ENCODE results near the gene FAM9A. TPM values are rescaled to one million over a fixed set of nuclear protein-coding genes. Genes with fewer than 3 reads are reported as not detected.

FAM9A gene
- total and polyA plus RNA-seq, 2 donors (not counting 1 experiment from before 2014, with no cell fraction given): not detected

DNA sequence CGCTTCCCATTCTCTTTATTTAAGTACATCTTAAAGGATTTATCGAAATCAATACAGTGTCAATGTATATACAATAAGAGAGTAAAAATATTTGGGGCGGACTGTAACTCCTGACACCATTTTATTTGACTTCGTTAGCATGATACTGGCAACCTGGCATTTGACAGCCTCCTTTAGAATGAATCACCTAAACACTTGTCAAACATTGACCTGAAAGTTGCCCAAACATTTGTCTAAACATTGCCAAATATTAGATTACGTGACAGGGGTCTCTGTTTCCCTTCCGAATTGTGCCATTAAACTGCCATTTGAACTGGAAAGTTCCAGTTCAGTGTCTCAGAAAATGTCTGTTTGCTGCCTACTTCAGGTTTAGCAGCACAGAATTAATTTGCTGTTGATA is 20.8 kb upstream of the FAM9A start:
- no peaks in the 10 kb centered on the region for H3K27me3 ChIP-seq (ENCODE audit: control insufficient read depth, insufficient read depth, low read length)
- TF ChIP-seq EZH2 (IDR thresholded peaks at IDR 0.05; ENCODE audit: low read length, missing control alignments) (no peak), CTCF (conservative IDR thresholded peaks at IDR 0.05 in 1 of 2, IDR thresholded peaks at IDR 0.05 in 1 of 2; ENCODE audit: low read depth in 1 of 2, low read length in 2 of 2) (no peak)
- no peak overlapping the region for H3K4me2 ChIP-seq (ENCODE audit: extremely low read depth, insufficient read depth, low read length)
- DNase-seq (ENCODE audit: low read depth in 2 of 2): no peak
- H3K36me3 ChIP-seq (ENCODE audit: control insufficient read depth, insufficient read depth, low read length): no peaks in the 10 kb centered on the region
- H3K4me1 ChIP-seq (ENCODE audit: control insufficient read depth, extremely low read depth, insufficient read depth, low read length): no peaks in the 10 kb centered on the region
- no peak overlapping the region for H2AFZ ChIP-seq (ENCODE audit: low read length)
- no peak overlapping the region for H3K4me3 ChIP-seq (replicated peaks in 1 of 4; ENCODE audit: control extremely low read depth in 1 of 4, insufficient read depth in 1 of 4, low read depth in 3 of 4, low read length in 4 of 4)
- no peak overlapping the region for H3K9ac ChIP-seq (ENCODE audit: insufficient read depth, low read length)
- no peaks in the 10 kb centered on the region for H3K9me3 ChIP-seq (ENCODE audit: control insufficient read depth, insufficient read depth, low read depth, low read length)
- no peaks in the 10 kb centered on the region for H4K20me1 ChIP-seq (ENCODE audit: control insufficient read depth, extremely low read depth, insufficient read depth, low read length)
- no peak overlapping the region for H3K27ac ChIP-seq (ENCODE audit: insufficient read depth, low read length)
- H3K79me2 ChIP-seq (ENCODE audit: control insufficient read depth, insufficient read depth, low read length): no peaks in the 10 kb centered on the region

GRCh38 chrX:8820910-8821527 is 19.8 kb upstream of the FAM9A start:
- no peaks in the 10 kb centered on the region for H3K79me2 ChIP-seq (ENCODE audit: control insufficient read depth, insufficient read depth, low read length)
- H3K9me3 ChIP-seq (ENCODE audit: control insufficient read depth, insufficient read depth, low read depth, low read length): no peaks in the 10 kb centered on the region
- H3K36me3 ChIP-seq (ENCODE audit: control insufficient read depth, insufficient read depth, low read length): no peaks in the 10 kb centered on the region
- peak; percentile 11 to 27 for DNase-seq (ENCODE audit: low read depth in 2 of 2)
- TF ChIP-seq CTCF (conservative IDR thresholded peaks at IDR 0.05 in 1 of 2, IDR thresholded peaks at IDR 0.05 in 1 of 2; ENCODE audit: low read depth in 1 of 2, low read length in 2 of 2) (peak in 1 of 2 donors; percentile 6), EZH2 (IDR thresholded peaks at IDR 0.05; ENCODE audit: low read length, missing control alignments) (no peak)
- H3K4me1 ChIP-seq (ENCODE audit: control insufficient read depth, extremely low read depth, insufficient read depth, low read length): no peaks in the 10 kb centered on the region
- H4K20me1 ChIP-seq (ENCODE audit: control insufficient read depth, extremely low read depth, insufficient read depth, low read length): no peaks in the 10 kb centered on the region
- no peak overlapping the region for H3K4me3 ChIP-seq (replicated peaks in 1 of 4; ENCODE audit: control extremely low read depth in 1 of 4, insufficient read depth in 1 of 4, low read depth in 3 of 4, low read length in 4 of 4)
- no peaks in the 10 kb centered on the region for H3K27me3 ChIP-seq (ENCODE audit: control insufficient read depth, insufficient read depth, low read length)
- H3K4me2 ChIP-seq (ENCODE audit: extremely low read depth, insufficient read depth, low read length): no peak overlapping the region
- H3K27ac ChIP-seq (ENCODE audit: insufficient read depth, low read length): no peak overlapping the region
- no peak overlapping the region for H2AFZ ChIP-seq (ENCODE audit: low read length)
- H3K9ac ChIP-seq (ENCODE audit: insufficient read depth, low read length): no peak overlapping the region

DNA sequence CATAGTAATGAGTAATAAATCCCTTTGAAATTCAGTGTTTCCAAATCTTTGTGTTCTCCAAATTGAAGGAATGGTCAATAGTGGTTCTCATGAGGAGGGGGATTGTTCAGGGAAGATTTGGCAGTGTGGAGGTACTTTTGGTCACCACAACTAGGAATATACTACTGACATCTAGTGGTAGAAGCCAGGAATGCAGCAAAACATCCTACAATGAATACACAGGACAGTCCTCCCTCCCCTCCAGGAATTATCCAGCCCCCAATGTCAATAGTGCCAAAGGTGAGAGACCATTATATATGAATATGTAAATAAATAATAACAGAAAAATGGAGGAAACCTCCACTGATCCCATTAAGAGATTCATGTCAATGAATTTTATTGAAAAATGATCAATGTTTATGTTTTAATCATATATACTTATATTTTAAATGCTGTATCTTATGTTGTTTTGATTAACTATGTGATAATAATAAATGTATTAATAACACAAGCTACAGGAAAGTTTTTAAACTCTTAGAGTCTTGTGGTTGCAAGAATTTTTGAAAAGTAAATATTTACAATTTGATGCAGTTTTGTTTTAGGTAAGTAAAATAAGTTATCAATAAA is 14.4 kb upstream of the FAM9A start:
- peak; percentile 27 to 42 for DNase-seq (ENCODE audit: low read depth in 2 of 2)
- H3K4me3 ChIP-seq (replicated peaks in 1 of 4; ENCODE audit: control extremely low read depth in 1 of 4, insufficient read depth in 1 of 4, low read depth in 3 of 4, low read length in 4 of 4): no peak overlapping the region

More for the DNA sequence above, 14.4 kb upstream of the FAM9A start:
- H3K36me3 ChIP-seq (ENCODE audit: control insufficient read depth, insufficient read depth, low read length): no peaks in the 10 kb centered on the region
- H3K9me3 ChIP-seq (ENCODE audit: control insufficient read depth, insufficient read depth, low read depth, low read length): no peaks in the 10 kb centered on the region
- H3K4me2 ChIP-seq (ENCODE audit: extremely low read depth, insufficient read depth, low read length): no peak overlapping the region
- H3K4me1 ChIP-seq (ENCODE audit: control insufficient read depth, extremely low read depth, insufficient read depth, low read length): no peaks in the 10 kb centered on the region
- H2AFZ ChIP-seq (ENCODE audit: low read length): no peak overlapping the region
- TF ChIP-seq CTCF (conservative IDR thresholded peaks at IDR 0.05 in 1 of 2, IDR thresholded peaks at IDR 0.05 in 1 of 2; ENCODE audit: low read depth in 1 of 2, low read length in 2 of 2) (peak; percentile 61 to 69), EZH2 (IDR thresholded peaks at IDR 0.05; ENCODE audit: low read length, missing control alignments) (no peak)
- no peak overlapping the region for H3K27ac ChIP-seq (ENCODE audit: insufficient read depth, low read length)
- no peaks in the 10 kb centered on the region for H4K20me1 ChIP-seq (ENCODE audit: control insufficient read depth, extremely low read depth, insufficient read depth, low read length)
- no peaks in the 10 kb centered on the region for H3K27me3 ChIP-seq (ENCODE audit: control insufficient read depth, insufficient read depth, low read length)
- no peak overlapping the region for H3K9ac ChIP-seq (ENCODE audit: insufficient read depth, low read length)
- H3K79me2 ChIP-seq (ENCODE audit: control insufficient read depth, insufficient read depth, low read length): no peaks in the 10 kb centered on the region
